ENCODE results near the gene GDPGP1. TPM values are rescaled to one million over a fixed set of nuclear protein-coding genes. Genes with fewer than 3 reads are reported as not detected.

The GDPGP1 gene
- total and polyA plus RNA-seq, 10 of the 15 experiments (the other 5 are each of a cell fraction or from before 2014, with no cell fraction given) = 0.68 to 8.9 (median 3.0) TPM

DNA sequence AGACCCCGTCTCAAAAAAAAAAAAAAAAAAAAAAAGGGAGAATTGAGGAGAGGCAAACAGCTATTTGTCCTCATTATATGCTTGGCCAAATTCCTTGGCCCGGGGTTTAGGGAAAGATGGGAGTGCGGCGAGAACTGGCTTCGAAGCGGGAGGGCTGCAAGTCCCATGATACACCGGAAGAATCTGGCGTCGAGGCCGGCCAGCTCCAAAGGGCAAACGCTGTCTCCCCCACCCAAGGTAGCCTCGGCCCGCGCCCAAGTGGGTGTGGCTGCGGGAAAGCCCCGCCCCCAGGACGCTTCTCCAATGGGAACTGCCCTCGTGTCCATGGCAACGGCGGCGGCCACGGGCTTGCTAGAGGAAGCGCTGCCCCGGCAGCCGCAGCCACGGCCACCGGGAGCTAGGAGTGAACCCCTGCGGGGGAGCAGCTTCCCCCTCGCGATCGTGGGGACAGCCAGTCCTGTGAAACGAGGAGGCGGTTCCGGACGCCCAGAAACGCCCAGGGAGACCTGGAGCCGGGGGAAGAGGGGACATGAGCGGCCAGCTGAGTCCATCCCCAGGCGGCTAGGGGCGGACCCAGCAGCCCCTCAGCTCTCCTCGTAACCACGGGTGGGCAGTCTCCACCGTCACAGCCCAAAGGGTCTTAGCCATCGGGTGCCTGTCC, 15.3 kb downstream of the GDPGP1 start, which contains the start of gene TTLL13 (continued):
- TF ChIP-seq, protein P1, sequence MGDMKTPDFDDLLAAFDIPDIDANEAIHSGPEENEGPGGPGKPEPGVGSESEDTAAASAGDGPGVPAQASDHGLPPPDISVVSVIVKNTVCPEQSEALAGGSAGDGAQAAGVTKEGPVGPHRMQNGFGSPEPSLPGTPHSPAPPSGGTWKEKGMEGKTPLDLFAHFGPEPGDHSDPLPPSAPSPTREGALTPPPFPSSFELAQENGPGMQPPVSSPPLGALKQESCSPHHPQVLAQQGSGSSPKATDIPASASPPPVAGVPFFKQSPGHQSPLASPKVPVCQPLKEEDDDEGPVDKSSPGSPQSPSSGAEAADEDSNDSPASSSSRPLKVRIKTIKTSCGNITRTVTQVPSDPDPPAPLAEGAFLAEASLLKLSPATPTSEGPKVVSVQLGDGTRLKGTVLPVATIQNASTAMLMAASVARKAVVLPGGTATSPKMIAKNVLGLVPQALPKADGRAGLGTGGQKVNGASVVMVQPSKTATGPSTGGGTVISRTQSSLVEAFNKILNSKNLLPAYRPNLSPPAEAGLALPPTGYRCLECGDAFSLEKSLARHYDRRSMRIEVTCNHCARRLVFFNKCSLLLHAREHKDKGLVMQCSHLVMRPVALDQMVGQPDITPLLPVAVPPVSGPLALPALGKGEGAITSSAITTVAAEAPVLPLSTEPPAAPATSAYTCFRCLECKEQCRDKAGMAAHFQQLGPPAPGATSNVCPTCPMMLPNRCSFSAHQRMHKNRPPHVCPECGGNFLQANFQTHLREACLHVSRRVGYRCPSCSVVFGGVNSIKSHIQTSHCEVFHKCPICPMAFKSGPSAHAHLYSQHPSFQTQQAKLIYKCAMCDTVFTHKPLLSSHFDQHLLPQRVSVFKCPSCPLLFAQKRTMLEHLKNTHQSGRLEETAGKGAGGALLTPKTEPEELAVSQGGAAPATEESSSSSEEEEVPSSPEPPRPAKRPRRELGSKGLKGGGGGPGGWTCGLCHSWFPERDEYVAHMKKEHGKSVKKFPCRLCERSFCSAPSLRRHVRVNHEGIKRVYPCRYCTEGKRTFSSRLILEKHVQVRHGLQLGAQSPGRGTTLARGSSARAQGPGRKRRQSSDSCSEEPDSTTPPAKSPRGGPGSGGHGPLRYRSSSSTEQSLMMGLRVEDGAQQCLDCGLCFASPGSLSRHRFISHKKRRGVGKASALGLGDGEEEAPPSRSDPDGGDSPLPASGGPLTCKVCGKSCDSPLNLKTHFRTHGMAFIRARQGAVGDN (IDR thresholded peaks at IDR 0.05) = no peak
- TF ChIP-seq POLR2AphosphoS2 (IDR thresholded peaks at IDR 0.05; ENCODE audit: low read depth, low read length) (no peak), BMI1 (IDR thresholded peaks at IDR 0.05; ENCODE audit: borderline replicate concordance) (peak; percentile 91), IRF4 (IDR thresholded peaks at IDR 0.05; ENCODE audit: low read depth, low read length) (no peak), BRCA1 (IDR thresholded peaks at IDR 0.05; ENCODE audit: low read depth, low read length) (no peak), CREB1 (IDR thresholded peaks at IDR 0.05; ENCODE audit: low read depth) (no peak), RAD21 (IDR thresholded peaks at IDR 0.05; ENCODE audit: insufficient read depth, low read depth, low read length) (no peak), SP1 (IDR thresholded peaks at IDR 0.05; ENCODE audit: low read depth, low read length) (peak; percentile 24)
- TF ChIP-seq, protein P2, sequence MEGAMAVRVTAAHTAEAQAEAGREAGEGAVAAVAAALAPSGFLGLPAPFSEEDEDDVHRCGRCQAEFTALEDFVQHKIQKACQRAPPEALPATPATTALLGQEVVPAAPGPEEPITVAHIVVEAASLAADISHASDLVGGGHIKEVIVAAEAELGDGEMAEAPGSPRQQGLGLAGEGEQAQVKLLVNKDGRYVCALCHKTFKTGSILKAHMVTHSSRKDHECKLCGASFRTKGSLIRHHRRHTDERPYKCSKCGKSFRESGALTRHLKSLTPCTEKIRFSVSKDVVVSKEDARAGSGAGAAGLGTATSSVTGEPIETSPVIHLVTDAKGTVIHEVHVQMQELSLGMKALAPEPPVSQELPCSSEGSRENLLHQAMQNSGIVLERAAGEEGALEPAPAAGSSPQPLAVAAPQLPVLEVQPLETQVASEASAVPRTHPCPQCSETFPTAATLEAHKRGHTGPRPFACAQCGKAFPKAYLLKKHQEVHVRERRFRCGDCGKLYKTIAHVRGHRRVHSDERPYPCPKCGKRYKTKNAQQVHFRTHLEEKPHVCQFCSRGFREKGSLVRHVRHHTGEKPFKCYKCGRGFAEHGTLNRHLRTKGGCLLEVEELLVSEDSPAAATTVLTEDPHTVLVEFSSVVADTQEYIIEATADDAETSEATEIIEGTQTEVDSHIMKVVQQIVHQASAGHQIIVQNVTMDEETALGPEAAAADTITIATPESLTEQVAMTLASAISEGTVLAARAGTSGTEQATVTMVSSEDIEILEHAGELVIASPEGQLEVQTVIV (IDR thresholded peaks at IDR 0.05; ENCODE audit: borderline replicate concordance, partially characterized antibody) = no peak
- TF ChIP-seq, protein P3, sequence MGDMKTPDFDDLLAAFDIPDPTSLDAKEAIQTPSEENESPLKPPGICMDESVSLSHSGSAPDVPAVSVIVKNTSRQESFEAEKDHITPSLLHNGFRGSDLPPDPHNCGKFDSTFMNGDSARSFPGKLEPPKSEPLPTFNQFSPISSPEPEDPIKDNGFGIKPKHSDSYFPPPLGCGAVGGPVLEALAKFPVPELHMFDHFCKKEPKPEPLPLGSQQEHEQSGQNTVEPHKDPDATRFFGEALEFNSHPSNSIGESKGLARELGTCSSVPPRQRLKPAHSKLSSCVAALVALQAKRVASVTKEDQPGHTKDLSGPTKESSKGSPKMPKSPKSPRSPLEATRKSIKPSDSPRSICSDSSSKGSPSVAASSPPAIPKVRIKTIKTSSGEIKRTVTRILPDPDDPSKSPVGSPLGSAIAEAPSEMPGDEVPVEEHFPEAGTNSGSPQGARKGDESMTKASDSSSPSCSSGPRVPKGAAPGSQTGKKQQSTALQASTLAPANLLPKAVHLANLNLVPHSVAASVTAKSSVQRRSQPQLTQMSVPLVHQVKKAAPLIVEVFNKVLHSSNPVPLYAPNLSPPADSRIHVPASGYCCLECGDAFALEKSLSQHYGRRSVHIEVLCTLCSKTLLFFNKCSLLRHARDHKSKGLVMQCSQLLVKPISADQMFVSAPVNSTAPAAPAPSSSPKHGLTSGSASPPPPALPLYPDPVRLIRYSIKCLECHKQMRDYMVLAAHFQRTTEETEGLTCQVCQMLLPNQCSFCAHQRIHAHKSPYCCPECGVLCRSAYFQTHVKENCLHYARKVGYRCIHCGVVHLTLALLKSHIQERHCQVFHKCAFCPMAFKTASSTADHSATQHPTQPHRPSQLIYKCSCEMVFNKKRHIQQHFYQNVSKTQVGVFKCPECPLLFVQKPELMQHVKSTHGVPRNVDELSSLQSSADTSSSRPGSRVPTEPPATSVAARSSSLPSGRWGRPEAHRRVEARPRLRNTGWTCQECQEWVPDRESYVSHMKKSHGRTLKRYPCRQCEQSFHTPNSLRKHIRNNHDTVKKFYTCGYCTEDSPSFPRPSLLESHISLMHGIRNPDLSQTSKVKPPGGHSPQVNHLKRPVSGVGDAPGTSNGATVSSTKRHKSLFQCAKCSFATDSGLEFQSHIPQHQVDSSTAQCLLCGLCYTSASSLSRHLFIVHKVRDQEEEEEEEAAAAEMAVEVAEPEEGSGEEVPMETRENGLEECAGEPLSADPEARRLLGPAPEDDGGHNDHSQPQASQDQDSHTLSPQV (IDR thresholded peaks at IDR 0.05) = no peak
